Erythroblast (primary cell): ENCODE measurements around the gene CFAP99.

Experiments
- GATA1 ChIP-seq: IDR thresholded peaks from 2 replicates; pipeline ENCODE4 v1.6.1; 2011; ENCODE audit warnings: low read depth, mild to moderate bottlenecking, control low read depth, low read length, moderate library complexity
- POLR2A ChIP-seq: IDR thresholded peaks from 2 replicates; pipeline ENCODE4 v1.6.1; 2011; ENCODE audit warnings: mild to moderate bottlenecking, low read length

- TF ChIP-seq POLR2A, result no peak
- TF ChIP-seq GATA1, result no peak
Measured at GRCh38 chr4:2416564-2417225, 2.1 kb upstream of the CFAP99 start.
